K562 (cell line): ENCODE results near the gene PPM1H. TPM values are rescaled to one million over a fixed set of nuclear protein-coding genes. Genes with fewer than 3 reads are reported as not detected.
A peak's percentile ranks its signal among the peaks of the same experiment; 100 is the strongest.

Source experiments
- ATAC-seq: fragments of 200-7000 bp; cut with Tn5 transposase; 3 replicates; pipeline ENCODE4 v1.9.1; 2020; ENCODE audit warnings: moderate library complexity
- BruUV-seq: library from RNA; stranded (reverse); fragments of 400-500 nt; replicated peaks from 2 replicates; lab custom pipeline; 2021; lab: Mats Ljungman, UMichigan
- CTCF ChIA-PET: fragments of 300-600 bp; formaldehyde crosslinking; extraction: SDS; loops from one replicate; lab custom pipeline; 2021; ENCODE audit warnings: low intra/inter-chr PET ratio; lab: Yijun Ruan, JAX
- POLR2A ChIA-PET: fragments of 300-600, 350-650 bp; sonication (Branson Sonifier 250); formaldehyde crosslinking; extraction: SDS; loops from one replicate; lab custom pipeline; 2021; ENCODE audit warnings: antibody characterized with exemption, inconsistent platforms; lab: Yijun Ruan, JAX
- DNase-seq, 4 experiments: peaks; one replicate each; pipeline versions ENCODE4 v3.0.0 to v3.0.0-alpha.2; 2011 to 2018; ENCODE audit warnings: low spot score in 3 of 4, mixed read lengths in 3 of 4; ENCODE audit errors: extremely low read depth in 1 of 4
- FAIRE-seq: peaks from 2 replicates; lab custom pipeline; 2011; peaks lifted over from hg19 to GRCh38; lab: Jason Lieb, UNC
- H2AFZ ChIP-seq: 2 replicates; pipeline ENCODE4 v1.6.0; 2011; ENCODE audit warnings: low read depth, low read length, control low read depth, inconsistent platforms
- H3K27ac ChIP-seq: fragments of 200-600 bp; 3 replicates; pipeline ENCODE4 v1.8.0; 2011; ENCODE audit warnings: low read depth, mild to moderate bottlenecking, control low read depth, inconsistent platforms, low read length, moderate library complexity, mixed read lengths; ENCODE audit errors: extremely low read depth
- H3K27me3 ChIP-seq, 2 experiments: fragments of 300-600 bp in 1 of 2; 2 replicates in 1 of 2; 3 replicates in 1 of 2; pipeline versions ENCODE4 v1.6.0 to v1.8.0; 2011; ENCODE audit warnings: inconsistent platforms in 2 of 2, low read length in 2 of 2, mild to moderate bottlenecking in 1 of 2, mixed read lengths in 1 of 2, moderate library complexity in 1 of 2; ENCODE audit not compliant: control insufficient read depth in 2 of 2, insufficient read depth in 2 of 2
- H3K36me3 ChIP-seq: fragments of 300-600 bp; 3 replicates; pipeline ENCODE4 v1.8.0; 2011; ENCODE audit warnings: mild to moderate bottlenecking, low read length, inconsistent platforms; ENCODE audit not compliant: control insufficient read depth, insufficient read depth
- H3K4me1 ChIP-seq, 2 experiments: fragments of 200-600 bp in 1 of 2; replicated peaks in 1 of 2; 2 replicates in 1 of 2; 3 replicates in 1 of 2; pipeline versions ENCODE4 v1.5.1 to v1.8.0; 2011; ENCODE audit warnings: inconsistent platforms in 2 of 2, low read length in 2 of 2, mild to moderate bottlenecking in 1 of 2, mixed read lengths in 1 of 2, moderate library complexity in 1 of 2; ENCODE audit not compliant: control insufficient read depth in 2 of 2, insufficient read depth in 2 of 2
- H3K4me2 ChIP-seq: 2 replicates; pipeline ENCODE4 v1.6.1; 2011; ENCODE audit warnings: low read length, control low read depth, inconsistent platforms, mixed read lengths; ENCODE audit not compliant: insufficient read depth
- H3K4me3 ChIP-seq: fragments of 200-600 bp; sonication (generic), shearing (Covaris generic); 2 replicates; pipeline ENCODE4 v1.5.1; 2016; ENCODE audit warnings: control low read depth, inconsistent platforms
- H3K79me2 ChIP-seq: fragments of 200-600 bp; 3 replicates; pipeline ENCODE4 v1.8.0; 2011; ENCODE audit warnings: low read length, inconsistent platforms; ENCODE audit not compliant: control insufficient read depth, insufficient read depth
- H3K9ac ChIP-seq, 2 experiments: 2 replicates each; pipeline versions ENCODE4 v1.6.0 to v1.6.1; 2011; ENCODE audit warnings: low read depth in 2 of 2, low read length in 2 of 2, control low read depth in 1 of 2, inconsistent platforms in 1 of 2, mild to moderate bottlenecking in 1 of 2, mixed read lengths in 1 of 2; ENCODE audit not compliant: insufficient read depth in 1 of 2
- H3K9me1 ChIP-seq: one replicate; pipeline ENCODE4 v1.6.0; 2011; ENCODE audit warnings: inconsistent platforms, mild to moderate bottlenecking, low read length, moderate library complexity; ENCODE audit not compliant: control insufficient read depth, insufficient read depth
- H3K9me3 ChIP-seq: replicated peaks from 2 replicates; pipeline ENCODE4 v1.5.1; 2011; ENCODE audit warnings: low read depth, low read length, inconsistent platforms; ENCODE audit not compliant: control insufficient read depth, insufficient read depth
- H4K20me1 ChIP-seq: replicated peaks from 2 replicates; pipeline ENCODE4 v1.6.1; 2011; ENCODE audit warnings: low read length, inconsistent platforms, mixed read lengths; ENCODE audit not compliant: control insufficient read depth, insufficient read depth
- CTBP1 ChIP-seq: fragments of 450-650 bp; IDR thresholded peaks from 2 replicates; pipeline ENCODE4 v1.6.1; 2016; ENCODE audit warnings: borderline replicate concordance
- ESRRA ChIP-seq: fragments of 450-650 bp; IDR thresholded peaks from 2 replicates; pipeline ENCODE4 v1.6.1; 2014; ENCODE audit warnings: low read depth, mild to moderate bottlenecking, moderate library complexity, borderline replicate concordance
- HBP1 ChIP-seq: fragments of 450-650 bp; formaldehyde crosslinking; IDR thresholded peaks from 2 replicates; pipeline ENCODE4 v1.4.0; 2022; ENCODE audit warnings: missing genetic modification characterization
- NFYB ChIP-seq: IDR thresholded peaks from 2 replicates; pipeline ENCODE4 v1.6.1; 2011; ENCODE audit warnings: mild to moderate bottlenecking, moderate library complexity; ENCODE audit not compliant: insufficient read length; ENCODE audit errors: extremely low read depth
- WGBS: fragments of 100-300 bp; shearing (Covaris generic); methylation state at CpG from one replicate; pipeline ENCODE4 v1.1.6; 2016; ENCODE audit warnings: low coverage, mixed read lengths; ENCODE audit not compliant: insufficient coverage; ENCODE audit errors: missing lambda C conversion rate; 5-methylcytosine and 5-hydroxymethylcytosine counted together
- in situ Hi-C: fragments of 300-500 bp; cut with MboI; formaldehyde crosslinking; loops from 4 replicates; pipeline ENCODE4 v1.15.0; 2018; ENCODE audit warnings: inconsistent platforms, mixed read lengths
- intact Hi-C: fragments of 100-400 bp; cut with micrococcal nuclease; formaldehyde crosslinking; loops from 2 replicates; pipeline ENCODE4 v1.14.2; 2022
- polyA plus RNA-seq, 8 experiments: library from polyadenylated mRNA; depleted of rRNA in 4 of 8; stranded (reverse) in 5 of 8; unstranded in 3 of 8; fragments of >200 nt; fragmentation: Nextera tagmentation in 2 of 8; fragmentation: Illumina TruSeq in 1 of 8; extraction: Ambion mirVana in 2 of 8; extraction: Trizol in 1 of 8; gene quantifications; 2 replicates each; pipeline versions ENCODE4 v1.2.1 to v1.2.3, GENCODE V29; 2011 to 2014; ENCODE audit warnings: inconsistent platforms in 1 of 8, missing spikeins in 1 of 8
- total RNA-seq, 7 experiments: library from RNA; depleted of rRNA in 6 of 7; stranded (reverse); fragments of >200 nt in 6 of 7; fragmentation: Illumina TruSeq in 2 of 7; extraction: Trizol in 2 of 7; gene quantifications; 2 replicates each; pipeline versions ENCODE4 v1.2.1 to v1.2.3, GENCODE V29; 2011 to 2021; ENCODE audit warnings: low replicate concordance in 1 of 7
- TF ChIP-seq, protein P1 (sequence below), 2 experiments: fragments of 450-650 bp; conservative IDR thresholded peaks; 2 replicates each; pipeline ENCODE4 v1.6.1; 2017; ENCODE audit warnings: mild to moderate bottlenecking in 2 of 2, moderate library complexity in 2 of 2
- TF ChIP-seq, protein P2 (sequence below): sonication (generic); formaldehyde crosslinking; IDR thresholded peaks from 2 replicates; pipeline ENCODE4 v1.8.0; 2022; ENCODE audit warnings: mild to moderate bottlenecking, missing genetic modification reagents

PPM1H gene
- total and polyA plus RNA-seq, 9 of the 15 experiments (the other 6 are each of a cell fraction or from before 2014, with no cell fraction given): 5.3 to 29.3 (median 11.3) TPM

DNA sequence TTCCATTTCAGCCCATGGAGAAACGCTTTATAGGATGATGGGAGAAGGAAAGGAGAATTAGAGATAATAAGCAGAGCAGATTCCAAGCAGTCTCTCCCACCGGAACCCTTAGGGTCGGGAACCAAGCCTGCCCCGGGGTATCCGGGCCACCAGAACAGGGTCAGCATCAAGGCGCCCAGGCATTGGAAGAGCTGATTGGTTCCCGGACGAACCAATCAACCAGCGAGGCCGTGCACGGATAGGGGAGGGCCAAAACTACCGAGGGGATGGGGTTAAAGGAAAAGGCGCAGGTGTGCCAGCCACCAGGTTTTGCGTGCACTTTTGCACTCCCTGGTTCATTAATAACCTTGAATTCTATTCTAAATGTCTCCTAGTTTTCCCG, 1.7 kb downstream of the PPM1H start:
- no peaks in the 10 kb centered on the region for H3K36me3 ChIP-seq
- peak; percentile 46 to 64 (median 54) for DNase-seq
- TF ChIP-seq ESRRA (no peak), CTBP1 (0 out of 2 replicates have a peak, but pooled peaks have one; percentile 31), NFYB (peak; percentile 39), HBP1 (no peak)
- TF ChIP-seq, protein P1, sequence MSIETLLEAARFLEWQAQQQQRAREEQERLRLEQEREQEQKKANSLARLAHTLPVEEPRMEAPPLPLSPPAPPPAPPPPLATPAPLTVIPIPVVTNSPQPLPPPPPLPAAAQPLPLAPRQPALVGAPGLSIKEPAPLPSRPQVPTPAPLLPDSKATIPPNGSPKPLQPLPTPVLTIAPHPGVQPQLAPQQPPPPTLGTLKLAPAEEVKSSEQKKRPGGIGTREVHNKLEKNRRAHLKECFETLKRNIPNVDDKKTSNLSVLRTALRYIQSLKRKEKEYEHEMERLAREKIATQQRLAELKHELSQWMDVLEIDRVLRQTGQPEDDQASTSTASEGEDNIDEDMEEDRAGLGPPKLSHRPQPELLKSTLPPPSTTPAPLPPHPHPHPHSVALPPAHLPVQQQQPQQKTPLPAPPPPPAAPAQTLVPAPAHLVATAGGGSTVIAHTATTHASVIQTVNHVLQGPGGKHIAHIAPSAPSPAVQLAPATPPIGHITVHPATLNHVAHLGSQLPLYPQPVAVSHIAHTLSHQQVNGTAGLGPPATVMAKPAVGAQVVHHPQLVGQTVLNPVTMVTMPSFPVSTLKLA (conservative IDR thresholded peaks at IDR 0.05): 0 out of 4 replicates have a peak, but pooled peaks of 1 of the 2 experiments have one; percentile 6
- TF ChIP-seq, protein P2, sequence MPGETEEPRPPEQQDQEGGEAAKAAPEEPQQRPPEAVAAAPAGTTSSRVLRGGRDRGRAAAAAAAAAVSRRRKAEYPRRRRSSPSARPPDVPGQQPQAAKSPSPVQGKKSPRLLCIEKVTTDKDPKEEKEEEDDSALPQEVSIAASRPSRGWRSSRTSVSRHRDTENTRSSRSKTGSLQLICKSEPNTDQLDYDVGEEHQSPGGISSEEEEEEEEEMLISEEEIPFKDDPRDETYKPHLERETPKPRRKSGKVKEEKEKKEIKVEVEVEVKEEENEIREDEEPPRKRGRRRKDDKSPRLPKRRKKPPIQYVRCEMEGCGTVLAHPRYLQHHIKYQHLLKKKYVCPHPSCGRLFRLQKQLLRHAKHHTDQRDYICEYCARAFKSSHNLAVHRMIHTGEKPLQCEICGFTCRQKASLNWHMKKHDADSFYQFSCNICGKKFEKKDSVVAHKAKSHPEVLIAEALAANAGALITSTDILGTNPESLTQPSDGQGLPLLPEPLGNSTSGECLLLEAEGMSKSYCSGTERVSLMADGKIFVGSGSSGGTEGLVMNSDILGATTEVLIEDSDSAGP (CRISPR knock-in tag): 0 out of 2 replicates have a peak, but pooled peaks have one; percentile 21
- peak overlapping the region; percentile 77 for H3K4me2 ChIP-seq
- peaks cover 10 to 24% of the 10 kb centered on the region in 2 experiments; a peak in 4 of 5 replicates for H3K4me1 ChIP-seq
- TSS peak; percentile 50 for BruUV-seq
- H3K9me3 ChIP-seq: no peaks in the 10 kb centered on the region
- intact Hi-C loops (loop anchor here (5.0 kb wide), 2 partner anchors 121 to 134 kb away; no protein-coding TSS in a partner anchor), in situ Hi-C loops (no loop called here)
- CTCF ChIA-PET: no interaction called here
- no peaks in the 10 kb centered on the region for H3K9me1 ChIP-seq
- ATAC-seq: peak; percentile 64
- WGBS: 12% methylated on average over 15 of the region's 15 CpGs
- H3K27ac ChIP-seq: no peak overlapping the region; the same call in 2 of the 3 replicates
- POLR2A ChIA-PET: interaction anchor here (0.5 to 2.2 kb wide), 6 partner anchors 8 to 431 kb away, joined by 3 to 11 read pairs (median 3); no protein-coding TSS in a partner anchor
- peaks cover 0 to 7% of the 10 kb centered on the region in 2 experiments; a peak in 1 of 5 replicates for H3K27me3 ChIP-seq
- H4K20me1 ChIP-seq: no peaks in the 10 kb centered on the region
- peak; percentile 42 for FAIRE-seq
- H3K4me3 ChIP-seq: peak overlapping the region; percentile 72
- H3K9ac ChIP-seq: peak overlapping the region; percentile 41 to 59; a peak in 2 of 4 replicates
- peak overlapping the region; percentile 91 for H2AFZ ChIP-seq
- H3K79me2 ChIP-seq: peaks cover 55% of the 10 kb centered on the region
